Gastroesophageal sphincter (tissue), 4 donors: ENCODE results near the gene CACNA1I. TPM values are rescaled to one million over a fixed set of nuclear protein-coding genes. Genes with fewer than 3 reads are reported as not detected.

ENCODE experiments used
- ATAC-seq: fragments of 150-250 bp; one replicate; pipeline ENCODE4 v1.9.1; 2016; ENCODE audit warnings: mild to moderate bottlenecking, moderate library complexity
- H3K27ac ChIP-seq, 4 donors: fragments of 200-600 bp; sonication (generic) in 3 of 4; 1 replicate in 3 of 4; 2 replicates in 1 of 4; pipeline ENCODE4 v1.5.1; 2016 to 2019
- H3K27me3 ChIP-seq: fragments of 200-600 bp; sonication (generic); one replicate; pipeline ENCODE4 v1.5.1; 2019
- H3K36me3 ChIP-seq, 2 donors: fragments of 200-600 bp; sonication (generic); one replicate each; pipeline ENCODE4 v1.5.1; 2019; ENCODE audit warnings: control low read depth in 1 of 2
- H3K4me1 ChIP-seq, 3 donors: fragments of 200-600 bp; sonication (generic); 1 replicate in 2 of 3; 2 replicates in 1 of 3; pipeline ENCODE4 v1.5.1; 2016 to 2019; ENCODE audit warnings: control low read depth in 2 of 3
- H3K4me3 ChIP-seq, 2 donors: fragments of 200-600 bp; sonication (generic); one replicate each; pipeline ENCODE4 v1.5.1; 2019; ENCODE audit warnings: mild to moderate bottlenecking in 1 of 2, moderate library complexity in 1 of 2
- H3K9me3 ChIP-seq, 3 donors: fragments of 200-600 bp; sonication (generic); one replicate each; pipeline ENCODE4 v1.5.1; 2017 to 2019; ENCODE audit warnings: control low read depth in 2 of 3
- CTCF ChIP-seq, 4 experiments: fragments of 200-600 bp in 2 of 4; fragments of 450-650 bp in 2 of 4; sonication (generic) in 1 of 4; IDR thresholded peaks; one replicate each; pipeline ENCODE4 v1.5.1; 2017 to 2019; ENCODE audit warnings: antibody characterized with exemption in 4 of 4, mild to moderate bottlenecking in 2 of 4, moderate library complexity in 2 of 4
- EP300 ChIP-seq: sonication (generic); formaldehyde crosslinking; IDR thresholded peaks from one replicate; pipeline ENCODE4 v1.6.1; 2017; ENCODE audit warnings: antibody characterized with exemption, mild to moderate bottlenecking
- POLR2A ChIP-seq, 2 donors: fragments of 450-650 bp; IDR thresholded peaks; one replicate each; pipeline ENCODE4 v1.6.1; 2017; ENCODE audit warnings: antibody characterized with exemption in 2 of 2, mild to moderate bottlenecking in 2 of 2, moderate library complexity in 1 of 2
- POLR2AphosphoS5 ChIP-seq: sonication (generic); formaldehyde crosslinking; IDR thresholded peaks from one replicate; pipeline ENCODE4 v1.6.1; 2017; ENCODE audit warnings: antibody characterized with exemption
- whole genome bisulfite sequencing, 2 donors: methylation state at CpG; one replicate each; pipeline ENCODE4 v1.1.5; 2018; ENCODE audit warnings: low coverage in 1 of 2; 5-methylcytosine and 5-hydroxymethylcytosine counted together
- total RNA-seq, 4 donors: library from RNA; depleted of rRNA; stranded (reverse); fragments of >200 nt; gene quantifications; one replicate each; pipeline ENCODE4 v1.1.0, GENCODE V29; 2016

Gene CACNA1I
- total RNA-seq, 4 donors from 2014 or later, result 0.04 to 0.54 (median 0.11) TPM

- WGBS, 2 donors, result 70 to 86% methylated on average over 2 to 13 of the region's 35 CpGs
- TF ChIP-seq EP300, result no peak
- TF ChIP-seq POLR2AphosphoS5, result no peak
- TF ChIP-seq POLR2A (IDR thresholded peaks at IDR 0.05), result no peak
- no peak for TF ChIP-seq CTCF (IDR thresholded peaks at IDR 0.05)
- no peak overlapping the region for H3K27ac ChIP-seq
- H3K36me3 ChIP-seq, result no peaks in the 10 kb centered on the region
- no peaks in the 10 kb centered on the region for H3K4me1 ChIP-seq
- no peak for ATAC-seq
- H3K9me3 ChIP-seq, result peaks cover 0 to 10% (median 0%) of the 10 kb centered on the region in 3 donors
- H3K27me3 ChIP-seq, result peaks cover 33% of the 10 kb centered on the region
- no peak overlapping the region for H3K4me3 ChIP-seq
Observed at GRCh38 chr22:39647836-39648629, 77.5 kb downstream of the CACNA1I start.

GRCh38 chr22:39648630-39648950 is 78.0 kb downstream of the CACNA1I start:
- Histone ChIP-seq H3K27ac (no peak overlapping the region), H3K4me1 (no peaks in the 10 kb centered on the region), H3K4me3 (no peak overlapping the region), H3K9me3 (peaks cover 0 to 10% (median 0%) of the 10 kb centered on the region in 3 donors), H3K27me3 (peaks cover 32% of the 10 kb centered on the region), H3K36me3 (no peaks in the 10 kb centered on the region)
- 81 to 94% methylated on average over 3 to 5 of the region's 5 CpGs for WGBS, 2 donors
- TF ChIP-seq POLR2AphosphoS5, result no peak
- TF ChIP-seq POLR2A (IDR thresholded peaks at IDR 0.05), result no peak
- TF ChIP-seq EP300, result no peak
- no peak for TF ChIP-seq CTCF (IDR thresholded peaks at IDR 0.05)
- no peak for ATAC-seq

- WGBS, 2 donors, result 87 to 95% methylated on average over 4 of the region's 41 CpGs
- Histone ChIP-seq H3K36me3 (no peaks in the 10 kb centered on the region), H3K27me3 (peaks cover 42% of the 10 kb centered on the region), H3K4me3 (no peak overlapping the region), H3K9me3 (peaks cover 0 to 10% (median 0%) of the 10 kb centered on the region in 3 donors), H3K4me1 (no peaks in the 10 kb centered on the region), H3K27ac (no peak overlapping the region)
- TF ChIP-seq POLR2AphosphoS5, result no peak
- TF ChIP-seq POLR2A (IDR thresholded peaks at IDR 0.05), result no peak
- TF ChIP-seq CTCF (IDR thresholded peaks at IDR 0.05), result no peak
- no peak for TF ChIP-seq EP300
- no peak for ATAC-seq
Observed at GRCh38 chr22:39649500-39650089, 79.0 kb downstream of the CACNA1I start.

GRCh38 chr22:39651053-39651996 is 80.8 kb downstream of the CACNA1I start:
- TF ChIP-seq POLR2A (IDR thresholded peaks at IDR 0.05), result no peak
- TF ChIP-seq EP300, result no peak
- no peak for TF ChIP-seq CTCF (IDR thresholded peaks at IDR 0.05)
- no peak for TF ChIP-seq POLR2AphosphoS5
- H3K27ac ChIP-seq, result no peak overlapping the region
- peaks cover 0 to 10% (median 0%) of the 10 kb centered on the region in 3 donors for H3K9me3 ChIP-seq
- no peaks in the 10 kb centered on the region for H3K36me3 ChIP-seq
- H3K4me3 ChIP-seq, result no peak overlapping the region
- peaks cover 52% of the 10 kb centered on the region for H3K27me3 ChIP-seq
- WGBS, 2 donors, result 39 to 47% methylated on average over 2 to 3 of the region's 24 CpGs
- H3K4me1 ChIP-seq, result no peaks in the 10 kb centered on the region
- ATAC-seq, result no peak
